ENCODE results near the gene PCDHGA10. TPM values are rescaled to one million over a fixed set of nuclear protein-coding genes. Genes with fewer than 3 reads are reported as not detected.
"Not testable (repeated sequence)": the region's sequence is repeated elsewhere in the genome, so short reads cannot be mapped to it uniquely, and the experiment has no call there.

The PCDHGA10 gene
- total and polyA plus RNA-seq, 7 donors: 0.23 to 11.5 (median 6.1) TPM

GRCh38 chr5:141397756-141398551 is 14.8 kb upstream of the PCDHGA10 start, which contains the start of gene PCDHGB5:
PCDHGB5 (plus strand) TSS chr5:141397947; CDS start chr5:141398128, 181 bp downstream.
- peak within 1 kb of the TSS in 3 of 4 donors; percentile 16 to 26 (median 25) for H3K4me3 ChIP-seq
- peaks cover 0 to 11% (median 0%) of the 10 kb centered on the region in 3 donors for H3K27me3 ChIP-seq
- DNase-seq; H3K4me1 ChIP-seq; H3K36me3 ChIP-seq; H3K27ac ChIP-seq; intact Hi-C loops (cut with DNase I): not testable (repeated sequence)
- peak in 2 of 4 experiments; percentile 11 to 27 for TF ChIP-seq CTCF (IDR thresholded peaks at IDR 0.05)
- 10 to 22% methylated on average over 25 of the region's 43 CpGs for WGBS, 2 donors
- peaks cover 40 to 88% (median 71%) of the 10 kb centered on the region in 4 donors for H3K9me3 ChIP-seq

DNA sequence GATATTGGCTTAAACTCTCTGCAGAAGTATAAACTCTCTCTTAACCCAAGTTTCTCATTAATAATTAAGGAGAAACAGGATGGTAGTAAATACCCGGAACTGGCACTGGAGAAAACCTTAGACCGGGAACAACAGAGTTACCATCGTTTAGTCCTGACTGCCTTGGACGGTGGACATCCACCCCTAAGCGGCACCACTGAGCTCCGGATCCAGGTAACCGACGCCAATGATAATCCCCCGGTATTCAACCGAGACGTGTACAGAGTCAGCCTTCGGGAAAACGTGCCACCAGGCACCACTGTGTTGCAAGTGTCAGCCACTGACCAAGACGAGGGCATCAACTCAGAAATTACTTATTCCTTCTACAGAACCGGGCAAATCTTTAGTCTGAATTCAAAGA is 14.2 kb upstream of the PCDHGA10 start:
- WGBS, 2 donors: 31 to 46% methylated on average over 15 of the region's 15 CpGs
- H3K9me3 ChIP-seq: peaks cover 41 to 88% (median 71%) of the 10 kb centered on the region in 4 donors
- H3K4me3 ChIP-seq: no peak overlapping the region
- no peak for TF ChIP-seq POLR2A (IDR thresholded peaks at IDR 0.05)
- no peak for TF ChIP-seq POLR2AphosphoS5 (IDR thresholded peaks at IDR 0.05)
- no peak for TF ChIP-seq EP300 (IDR thresholded peaks at IDR 0.05)
- no peak for TF ChIP-seq CTCF (IDR thresholded peaks at IDR 0.05)
- DNase-seq: no peak
- intact Hi-C loops (cut with DNase I): no loop called here
- peaks cover 0 to 5% (median 0%) of the 10 kb centered on the region in 3 donors for H3K27me3 ChIP-seq
- H3K4me1 ChIP-seq: no peaks in the 10 kb centered on the region
- peaks cover 0 to 5% (median 0%) of the 10 kb centered on the region in 4 donors for H3K36me3 ChIP-seq
- H3K27ac ChIP-seq: no peak overlapping the region

- no peak for DNase-seq
- Histone ChIP-seq H3K27me3 (no peaks in the 10 kb centered on the region), H3K4me1 (no peaks in the 10 kb centered on the region), H3K27ac (no peak overlapping the region), H3K36me3 (peaks cover 0 to 5% (median 0%) of the 10 kb centered on the region in 4 donors), H3K9me3 (peaks cover 41 to 88% (median 72%) of the 10 kb centered on the region in 4 donors), H3K4me3 (no peak overlapping the region)
- TF ChIP-seq POLR2A (IDR thresholded peaks at IDR 0.05) (no peak), POLR2AphosphoS5 (IDR thresholded peaks at IDR 0.05) (no peak), CTCF (IDR thresholded peaks at IDR 0.05) (no peak)
- WGBS, 2 donors: 36 to 64% methylated on average over 61 of the region's 61 CpGs
- intact Hi-C loops (cut with DNase I): no loop called here
Measured at GRCh38 chr5:141399555-141400258, 13.1 kb upstream of the PCDHGA10 start.

DNA sequence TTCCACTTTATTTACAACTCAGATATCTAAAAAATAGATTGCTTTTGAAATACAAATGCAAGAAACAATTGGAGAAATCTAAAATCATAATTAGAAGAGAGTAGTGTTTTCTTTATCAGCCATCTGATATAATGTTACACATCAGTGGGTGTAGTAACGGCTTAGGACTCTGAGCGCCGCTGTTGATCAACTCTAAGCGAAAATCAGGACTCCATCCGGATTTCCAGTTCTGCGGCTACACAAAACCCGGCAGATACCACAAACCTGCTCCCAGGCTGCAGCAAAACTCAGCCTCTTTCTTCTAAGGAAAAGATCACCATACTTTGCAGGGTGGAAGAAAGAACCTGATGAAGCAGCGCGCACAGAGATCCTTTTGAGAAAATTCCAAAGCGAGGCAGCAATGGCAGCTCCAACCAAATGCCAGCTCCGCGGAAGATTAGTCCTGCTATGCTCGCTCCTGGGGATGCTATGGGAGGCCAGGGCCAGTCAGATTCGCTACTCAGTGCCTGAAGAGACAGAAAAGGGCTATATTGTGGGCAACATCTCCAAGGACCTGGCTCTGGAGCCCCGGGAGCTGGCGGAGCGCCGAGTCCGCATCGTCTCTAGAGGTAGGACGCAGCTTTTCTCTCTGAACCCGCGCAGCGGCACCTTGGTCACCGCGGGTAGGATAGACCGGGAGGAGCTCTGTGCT is 10.1 kb upstream of the PCDHGA10 start, which contains the start of gene PCDHGA9:
TSS of gene PCDHGA9 (plus strand) at position 226 of the 691 bp plus-strand sequence. CDS start at position 401, 175 bp downstream.
- Histone ChIP-seq H3K27me3 (no peaks in the 10 kb centered on the region), H3K27ac (no peak within 1 kb of the TSS), H3K4me3 (peak within 1 kb of the TSS in 3 of 4 donors; percentile 19 to 23 (median 21)), H3K4me1 (no peaks in the 10 kb centered on the region), H3K36me3 (peaks cover 0 to 5% (median 0%) of the 10 kb centered on the region in 4 donors), H3K9me3 (peaks cover 36 to 89% (median 79%) of the 10 kb centered on the region in 4 donors)
- no peak for DNase-seq
- 20 to 51% methylated on average over 27 of the region's 27 CpGs for WGBS, 2 donors
- TF ChIP-seq POLR2AphosphoS5 (IDR thresholded peaks at IDR 0.05) (no peak), CTCF (IDR thresholded peaks at IDR 0.05) (no peak), EP300 (IDR thresholded peaks at IDR 0.05) (no peak), POLR2A (IDR thresholded peaks at IDR 0.05) (no peak)
- intact Hi-C loops (cut with DNase I): no loop called here
